ENCODE measurements around the gene C1QTNF12. TPM values are rescaled to one million over a fixed set of nuclear protein-coding genes. Genes with fewer than 3 reads are reported as not detected.
"Not testable (repeated sequence)": the region's sequence is repeated elsewhere in the genome, so short reads cannot be mapped to it uniquely, and the experiment has no call there.

Gene C1QTNF12
- total RNA-seq, 1 donor from 2014 or later: 2.5 TPM

DNA sequence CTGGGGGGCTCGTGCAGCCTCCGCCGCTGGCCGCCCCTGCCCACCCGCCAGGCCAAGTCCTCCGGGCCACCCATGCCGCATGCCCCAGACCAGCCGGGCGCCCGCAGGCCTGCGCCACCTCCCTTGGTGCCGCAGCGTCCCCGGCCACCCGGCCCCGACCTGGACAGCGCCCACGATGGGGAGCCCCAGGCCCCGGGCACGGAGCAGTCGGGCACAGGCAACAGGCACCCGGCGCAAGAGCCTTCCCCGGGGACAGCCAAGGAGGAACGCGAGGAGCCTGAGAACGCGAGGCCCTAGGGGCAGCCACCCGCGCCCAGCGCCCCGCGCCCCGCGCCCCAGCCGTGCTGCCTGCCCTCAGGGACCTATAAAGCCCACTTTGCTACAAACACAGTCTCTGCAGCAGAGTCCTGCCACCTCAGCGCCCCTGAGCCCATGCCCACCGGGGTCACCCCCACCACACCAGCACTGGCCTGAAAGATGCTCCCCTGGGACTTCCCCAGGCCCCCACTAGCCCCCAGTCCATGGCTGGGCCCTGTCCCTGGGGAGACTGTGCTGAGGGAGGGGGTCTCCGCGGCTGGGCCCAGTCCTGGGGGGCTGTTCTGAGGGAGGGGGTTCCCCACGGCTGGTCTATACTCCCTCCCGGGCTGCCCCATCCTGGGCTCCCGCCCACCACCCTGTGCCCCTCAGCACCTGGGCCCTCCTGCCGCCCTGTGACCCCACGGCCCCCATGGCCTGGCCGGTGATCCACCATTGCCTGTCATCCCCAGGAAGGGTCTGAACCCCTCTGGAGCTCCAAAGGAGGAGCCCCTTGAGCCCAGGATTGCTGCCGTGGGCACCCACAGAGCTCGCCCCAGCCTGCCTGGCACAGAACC is 48.7 kb downstream of the C1QTNF12 start:
- DNase-seq (ENCODE audit: extremely low spot score, unreplicated experiment): no peak
- no peaks in the 10 kb centered on the region for H3K36me3 Mint-ChIP-seq
- no peaks in the 10 kb centered on the region for H3K4me1 Mint-ChIP-seq (ENCODE audit: unreplicated experiment)
- H3K9me3 Mint-ChIP-seq: peaks cover 8% of the 10 kb centered on the region
- no peaks in the 10 kb centered on the region for H3K27me3 Mint-ChIP-seq
- no peak overlapping the region for H3K27ac Mint-ChIP-seq
- no peak overlapping the region for H3K4me3 Mint-ChIP-seq
- TF ChIP-seq, protein P1, sequence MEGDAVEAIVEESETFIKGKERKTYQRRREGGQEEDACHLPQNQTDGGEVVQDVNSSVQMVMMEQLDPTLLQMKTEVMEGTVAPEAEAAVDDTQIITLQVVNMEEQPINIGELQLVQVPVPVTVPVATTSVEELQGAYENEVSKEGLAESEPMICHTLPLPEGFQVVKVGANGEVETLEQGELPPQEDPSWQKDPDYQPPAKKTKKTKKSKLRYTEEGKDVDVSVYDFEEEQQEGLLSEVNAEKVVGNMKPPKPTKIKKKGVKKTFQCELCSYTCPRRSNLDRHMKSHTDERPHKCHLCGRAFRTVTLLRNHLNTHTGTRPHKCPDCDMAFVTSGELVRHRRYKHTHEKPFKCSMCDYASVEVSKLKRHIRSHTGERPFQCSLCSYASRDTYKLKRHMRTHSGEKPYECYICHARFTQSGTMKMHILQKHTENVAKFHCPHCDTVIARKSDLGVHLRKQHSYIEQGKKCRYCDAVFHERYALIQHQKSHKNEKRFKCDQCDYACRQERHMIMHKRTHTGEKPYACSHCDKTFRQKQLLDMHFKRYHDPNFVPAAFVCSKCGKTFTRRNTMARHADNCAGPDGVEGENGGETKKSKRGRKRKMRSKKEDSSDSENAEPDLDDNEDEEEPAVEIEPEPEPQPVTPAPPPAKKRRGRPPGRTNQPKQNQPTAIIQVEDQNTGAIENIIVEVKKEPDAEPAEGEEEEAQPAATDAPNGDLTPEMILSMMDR (conservative IDR thresholded peaks at IDR 0.05): no peak

DNA sequence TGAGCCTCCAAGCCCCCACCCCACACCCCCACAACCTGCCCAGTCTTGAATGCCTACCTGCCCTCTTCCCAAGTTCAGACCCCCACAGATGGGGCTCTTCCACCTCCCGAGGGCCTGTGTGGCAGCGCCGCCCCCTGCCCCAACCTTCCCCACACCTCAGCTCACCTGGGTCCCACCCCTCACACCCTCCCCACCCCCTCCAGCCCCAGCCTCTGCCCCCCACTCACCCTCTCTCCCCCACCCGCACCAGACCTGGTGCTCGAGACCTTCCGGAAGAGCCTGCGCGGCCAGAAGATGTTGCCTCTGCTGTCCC is 49.4 kb downstream of the C1QTNF12 start:
- TF ChIP-seq, protein P1 (conservative IDR thresholded peaks at IDR 0.05): no peak
- Mint-ChIP-seq H3K27me3 (no peaks in the 10 kb centered on the region), H3K4me3 (no peak overlapping the region), H3K9me3 (peaks cover 8% of the 10 kb centered on the region), H3K4me1 (ENCODE audit: unreplicated experiment) (no peaks in the 10 kb centered on the region), H3K36me3 (no peaks in the 10 kb centered on the region), H3K27ac (no peak overlapping the region)
- no peak for DNase-seq (ENCODE audit: extremely low spot score, unreplicated experiment)

DNA sequence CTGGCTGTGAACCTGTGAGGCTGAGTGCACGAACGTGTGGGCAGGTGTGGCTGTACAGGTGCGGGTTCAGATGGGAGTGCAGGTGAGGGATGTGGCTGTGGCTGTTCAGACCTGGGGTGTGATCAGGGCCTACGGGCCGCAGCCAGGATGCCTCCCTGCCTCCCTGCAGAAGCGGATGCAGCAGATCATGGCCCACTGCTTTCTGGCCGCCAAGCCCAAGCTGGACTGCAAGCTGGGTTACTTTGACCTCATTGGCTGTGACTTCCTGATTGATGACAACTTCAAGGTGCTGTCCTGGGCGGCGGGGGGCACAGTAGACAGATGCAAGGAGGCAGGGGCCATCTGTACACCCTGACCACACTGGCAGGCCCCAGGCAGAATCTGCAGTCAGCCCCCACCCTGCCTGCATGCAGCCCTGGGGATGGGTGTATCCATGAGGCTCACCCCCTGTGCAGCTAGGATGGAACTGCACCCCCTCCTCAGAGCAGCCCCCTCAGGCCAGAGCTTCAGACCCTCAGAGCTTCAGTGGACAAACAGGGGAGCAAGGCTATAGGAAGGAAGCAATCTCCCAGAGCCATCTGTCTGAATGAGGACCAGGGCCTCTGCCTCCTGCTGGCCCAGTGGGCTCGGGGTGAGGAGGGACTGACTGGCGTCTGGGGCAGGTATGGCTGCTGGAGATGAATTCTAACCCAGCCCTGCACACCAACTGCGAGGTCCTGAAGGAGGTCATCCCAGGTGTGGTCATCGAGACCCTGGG is 49.9 kb downstream of the C1QTNF12 start:
- Mint-ChIP-seq H3K4me1 (ENCODE audit: unreplicated experiment) (no peaks in the 10 kb centered on the region), H3K9me3 (peaks cover 12% of the 10 kb centered on the region), H3K4me3 (no peak overlapping the region), H3K36me3 (no peaks in the 10 kb centered on the region), H3K27ac (no peak overlapping the region), H3K27me3 (no peaks in the 10 kb centered on the region)
- TF ChIP-seq, protein P1 (conservative IDR thresholded peaks at IDR 0.05): no peak
- DNase-seq (ENCODE audit: extremely low spot score, unreplicated experiment): no peak

DNA sequence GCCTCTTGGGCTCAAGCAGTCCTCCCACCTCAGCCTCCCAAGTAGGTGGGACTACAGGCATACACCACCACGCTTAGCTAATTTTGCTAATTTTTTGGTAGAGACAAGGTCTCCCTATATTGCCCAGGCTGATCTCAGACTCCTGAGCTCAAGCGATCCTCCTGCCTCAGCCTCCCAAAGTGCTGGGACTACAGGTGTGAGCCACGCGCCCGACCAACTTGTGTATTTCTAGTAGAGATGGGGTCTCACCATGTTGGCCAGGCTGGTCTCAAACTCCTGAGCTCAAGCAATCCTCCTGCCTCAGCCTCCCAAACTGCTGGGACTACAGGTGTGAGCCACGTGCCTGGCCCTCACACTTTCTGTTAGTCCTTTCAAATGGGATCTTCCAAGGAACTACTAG is 50.8 kb downstream of the C1QTNF12 start:
- H3K27ac Mint-ChIP-seq; H3K27me3 Mint-ChIP-seq; H3K4me1 Mint-ChIP-seq (ENCODE audit: unreplicated experiment); H3K36me3 Mint-ChIP-seq; H3K4me3 Mint-ChIP-seq; DNase-seq (ENCODE audit: extremely low spot score, unreplicated experiment): not testable (repeated sequence)
- peaks cover 12% of the 10 kb centered on the region for H3K9me3 Mint-ChIP-seq

DNA sequence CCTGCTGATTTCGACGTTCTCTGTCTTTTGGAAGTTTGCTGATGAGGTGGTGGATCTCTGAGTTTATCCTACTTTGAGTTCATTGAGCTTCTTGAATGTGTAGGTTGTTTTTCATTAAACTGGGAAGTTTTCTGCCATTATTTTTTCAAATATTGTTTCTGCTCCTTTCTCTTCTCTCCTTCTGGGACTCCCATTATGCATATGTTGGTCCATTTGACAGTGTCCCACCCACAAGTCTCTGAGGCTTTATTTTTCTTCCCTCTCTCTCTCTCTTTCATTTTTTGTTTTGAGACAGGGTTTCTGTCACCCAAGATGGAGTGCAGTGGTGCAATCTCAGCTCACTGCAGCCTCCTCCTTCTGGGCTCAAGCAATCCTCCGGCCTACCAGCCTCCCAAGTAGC is 51.8 kb downstream of the C1QTNF12 start:
- Mint-ChIP-seq H3K27me3 (peaks cover 3% of the 10 kb centered on the region), H3K4me1 (ENCODE audit: unreplicated experiment) (no peaks in the 10 kb centered on the region), H3K9me3 (peaks cover 12% of the 10 kb centered on the region), H3K36me3 (no peaks in the 10 kb centered on the region), H3K4me3 (no peak overlapping the region), H3K27ac (no peak overlapping the region)
- no peak for DNase-seq (ENCODE audit: extremely low spot score, unreplicated experiment)
- TF ChIP-seq, protein P1 (conservative IDR thresholded peaks at IDR 0.05): no peak

Small RNAs within 50 kb of the gene (microRNA-seq; reads per million reads assigned to microRNA genes)
- 6.3 reads per million, percentile 24 among the genes with 10 or more reads in this experiment for gene MIR6726

Other genes with a start within 250 kb of the C1QTNF12 start
- 37.6 and 54.1 TPM in 2 replicates for gene HES4, start 246.6 kb downstream of the C1QTNF12 start, total RNA-seq (ENCODE audit: low replicate concordance)
- 20.8 and 34.6 TPM in 2 replicates for gene ISG15, start 233.2 kb downstream of the C1QTNF12 start, total RNA-seq (ENCODE audit: low replicate concordance)
- gene AGRN, start 226.6 kb downstream of the C1QTNF12 start, total RNA-seq (ENCODE audit: low replicate concordance): 166 and 285 TPM in 2 replicates
- gene RNF223, start 172.4 kb downstream of the C1QTNF12 start, total RNA-seq (ENCODE audit: low replicate concordance): 1.2 and 2.5 TPM in 2 replicates
- 20.0 and 21.2 TPM in 2 replicates for gene C1orf159, start 130.6 kb downstream of the C1QTNF12 start, total RNA-seq (ENCODE audit: low replicate concordance)
- 0.88 and 1.4 TPM in 2 replicates for gene TTLL10, start 72.8 kb downstream of the C1QTNF12 start, total RNA-seq (ENCODE audit: low replicate concordance)
- 0.38 TPM in 1 of 2 replicates, not detected in the other for gene TNFRSF18, start 40.1 kb downstream of the C1QTNF12 start, total RNA-seq (ENCODE audit: low replicate concordance)
- gene TNFRSF4, start 32.6 kb downstream of the C1QTNF12 start, total RNA-seq (ENCODE audit: low replicate concordance): 0.31 TPM in 1 of 2 replicates, not detected in the other
- 116 and 136 TPM in 2 replicates for gene SDF4, start 14.7 kb downstream of the C1QTNF12 start, total RNA-seq (ENCODE audit: low replicate concordance)
- gene B3GALT6, start 14.5 kb downstream of the C1QTNF12 start, total RNA-seq (ENCODE audit: low replicate concordance): 19.5 and 30.2 TPM in 2 replicates
- gene UBE2J2, start 27.1 kb upstream of the C1QTNF12 start, total RNA-seq (ENCODE audit: low replicate concordance): 56.5 and 73.8 TPM in 2 replicates
- 2.7 and 13.5 TPM in 2 replicates for gene SCNN1D, start 33.7 kb upstream of the C1QTNF12 start, total RNA-seq (ENCODE audit: low replicate concordance)
- 93.9 and 103 TPM in 2 replicates for gene ACAP3, start 61.2 kb upstream of the C1QTNF12 start, total RNA-seq (ENCODE audit: low replicate concordance)
- 20.4 and 25.5 TPM in 2 replicates for gene PUSL1, start 61.9 kb upstream of the C1QTNF12 start, total RNA-seq (ENCODE audit: low replicate concordance)
- gene INTS11, start 77.9 kb upstream of the C1QTNF12 start, total RNA-seq (ENCODE audit: low replicate concordance): 127 and 138 TPM in 2 replicates
- 24.2 and 28.5 TPM in 2 replicates for gene CPTP, start 78.1 kb upstream of the C1QTNF12 start, total RNA-seq (ENCODE audit: low replicate concordance)
- gene TAS1R3, start 84.6 kb upstream of the C1QTNF12 start, total RNA-seq (ENCODE audit: low replicate concordance): 0.83 and 0.89 TPM in 2 replicates
- gene DVL1, start 102.7 kb upstream of the C1QTNF12 start, total RNA-seq (ENCODE audit: low replicate concordance): 62.8 and 63.5 TPM in 2 replicates
- gene MXRA8, start 111.8 kb upstream of the C1QTNF12 start, total RNA-seq (ENCODE audit: low replicate concordance): 17.6 and 78.1 TPM in 2 replicates
- 122 and 143 TPM in 2 replicates for gene AURKAIP1, start 128.5 kb upstream of the C1QTNF12 start, total RNA-seq (ENCODE audit: low replicate concordance)
- 194 and 298 TPM in 2 replicates for gene CCNL2, start 152.6 kb upstream of the C1QTNF12 start, total RNA-seq (ENCODE audit: low replicate concordance)
- gene MRPL20, start 160.6 kb upstream of the C1QTNF12 start, total RNA-seq (ENCODE audit: low replicate concordance): 98.9 and 108 TPM in 2 replicates
- 7.6 and 11.1 TPM in 2 replicates for gene ANKRD65, start 174.6 kb upstream of the C1QTNF12 start, total RNA-seq (ENCODE audit: low replicate concordance)
- 44.5 and 49.9 TPM in 2 replicates for gene VWA1, start 189.0 kb upstream of the C1QTNF12 start, total RNA-seq (ENCODE audit: low replicate concordance)
- 1.8 and 2.4 TPM in 2 replicates for gene ATAD3C, start 203.0 kb upstream of the C1QTNF12 start, total RNA-seq (ENCODE audit: low replicate concordance)
- 37.2 and 44.3 TPM in 2 replicates for gene ATAD3B, start 225.0 kb upstream of the C1QTNF12 start, total RNA-seq (ENCODE audit: low replicate concordance)